ENCODE data around the gene GPR146. TPM values are rescaled to one million over a fixed set of nuclear protein-coding genes. Genes with fewer than 3 reads are reported as not detected.

Gene GPR146
- total and polyA plus RNA-seq, 2 of the 13 experiments (the other 11 are each of a cell fraction or from before 2014, with no cell fraction given), result 2.0 to 15.9 TPM

GRCh38 chr7:1015196-1016121 is 28.9 kb upstream of the GPR146 start (continued):
- TF ChIP-seq REST (IDR thresholded peaks at IDR 0.05; ENCODE audit: borderline replicate concordance in 1 of 2, low read depth in 1 of 2, low read length in 2 of 2) (no peak), TFAP4 (IDR thresholded peaks at IDR 0.05; ENCODE audit: borderline replicate concordance, low read depth) (no peak), POLR2AphosphoS2 (IDR thresholded peaks at IDR 0.05; ENCODE audit: low read depth, low read length) (no peak), ZMYM4 (CRISPR knock-in tag; IDR thresholded peaks at IDR 0.05) (peak; percentile 34; the same call in 1 of the 2 replicates), XRCC5 (optimal IDR thresholded peaks at IDR 0.05; ENCODE audit: low read length) (no peak), GATAD2A (CRISPR knock-in tag; IDR thresholded peaks at IDR 0.05) (0 out of 2 replicates have a peak, but pooled peaks have one; percentile 33), HMGXB4 (CRISPR knock-in tag; IDR thresholded peaks at IDR 0.05; ENCODE audit: borderline replicate concordance in 1 of 2, low read depth in 1 of 2) (no peak), ZKSCAN8 (CRISPR knock-in tag; IDR thresholded peaks at IDR 0.05; ENCODE audit: borderline replicate concordance) (no peak), SOX13 (IDR thresholded peaks at IDR 0.05) (no peak), SOX13 (CRISPR knock-in tag; conservative IDR thresholded peaks at IDR 0.05 in 1 of 2, IDR thresholded peaks at IDR 0.05 in 1 of 2) (0 out of 4 replicates have a peak, but pooled peaks of 1 of the 2 experiments have one; percentile 12), KDM1A (CRISPR knock-in tag; IDR thresholded peaks at IDR 0.05) (no peak), PPARG (CRISPR knock-in tag; conservative IDR thresholded peaks at IDR 0.05) (0 out of 2 replicates have a peak, but pooled peaks have one; percentile 41), ZBTB38 (CRISPR knock-in tag; IDR thresholded peaks at IDR 0.05) (peak; percentile 70; the same call in 1 of the 2 replicates), HNRNPLL (IDR thresholded peaks at IDR 0.05; ENCODE audit: low read depth, low read length, poor library complexity, severe bottlenecking) (no peak), AKAP8 (CRISPR knock-in tag; IDR thresholded peaks at IDR 0.05) (0 out of 2 replicates have a peak, but pooled peaks have one; percentile 56), EZH2 (conservative IDR thresholded peaks at IDR 0.05; ENCODE audit: low read depth, low read length) (no peak), NR2F1 (CRISPR knock-in tag; IDR thresholded peaks at IDR 0.05) (peak in 1 of 2 experiments; percentile 77; a peak in 2 of 4 replicates), SP1 (IDR thresholded peaks at IDR 0.05) (no peak), SP1 (CRISPR knock-in tag; IDR thresholded peaks at IDR 0.05) (0 out of 2 replicates have a peak, but pooled peaks have one; percentile 24), ZBTB21 (CRISPR knock-in tag; IDR thresholded peaks at IDR 0.05) (no peak), KAT7 (CRISPR knock-in tag; IDR thresholded peaks at IDR 0.05; ENCODE audit: borderline replicate concordance) (no peak), TFDP2 (CRISPR knock-in tag; IDR thresholded peaks at IDR 0.05) (no peak)

Measured in HepG2 (cell line).